NCI-H2107 treated with DMSO at 0.1 percent for 48 hours (cell line): ENCODE measurements around the gene RNF43.

ENCODE experiments used
- DNase-seq: peaks from one replicate; lab custom pipeline; 2025; ENCODE audit not compliant: unreplicated experiment; lab: John Stamatoyannopoulos, UW

Gene RNF43

DNA sequence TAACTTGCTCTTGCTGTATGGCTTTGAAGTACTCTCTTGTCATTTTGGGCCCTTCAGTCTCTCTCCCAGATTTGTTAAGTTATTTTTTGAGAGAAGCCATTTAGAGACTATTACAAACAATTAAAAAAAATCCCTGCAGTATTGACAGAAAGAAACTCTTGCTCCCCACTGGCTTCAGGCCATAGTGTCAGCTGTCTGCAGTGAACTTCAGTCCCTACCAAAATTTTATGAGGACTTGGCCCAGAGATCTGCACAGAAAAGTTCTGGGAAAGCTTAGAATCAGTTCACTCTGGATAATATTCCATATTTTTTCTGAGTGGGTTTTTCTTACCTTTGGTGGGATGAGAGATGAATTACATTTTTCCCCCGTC is 34.5 kb downstream of the RNF43 start:
- DNase-seq, result no peak

DNA sequence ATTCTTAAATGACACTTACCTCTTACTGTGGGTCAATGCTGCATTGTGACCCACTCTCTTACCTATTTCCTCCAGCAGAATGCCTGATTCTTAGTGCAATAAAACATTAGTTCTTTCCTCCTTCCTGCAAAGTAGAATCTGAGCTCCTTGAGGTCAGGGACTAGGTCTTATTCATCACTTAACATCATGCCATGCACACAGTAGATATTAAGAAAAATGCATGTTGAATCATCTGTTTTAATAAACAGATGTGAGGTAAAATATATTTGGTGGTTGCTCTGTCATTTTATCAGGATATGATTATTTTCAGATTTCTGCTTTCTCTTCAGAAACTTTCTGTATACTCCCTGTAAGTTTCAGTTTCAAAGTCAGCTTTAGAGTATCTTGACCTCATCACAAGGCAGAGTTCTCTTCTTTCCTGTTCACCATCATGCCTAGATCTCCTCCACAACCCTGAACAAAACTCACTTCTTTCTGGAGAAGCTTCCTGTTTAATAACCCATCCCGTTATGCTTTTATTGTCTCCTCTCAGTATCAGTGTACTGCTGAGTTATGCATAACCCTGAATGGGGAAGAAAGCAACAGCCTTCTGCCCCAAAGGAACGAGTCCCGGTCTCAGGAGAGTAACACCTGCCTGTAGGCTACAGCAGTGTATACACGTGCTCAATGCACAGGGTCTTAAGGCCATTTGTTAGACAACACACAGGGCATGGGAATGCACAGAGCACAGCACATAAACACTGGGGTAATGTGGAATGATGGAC is 35.0 kb downstream of the RNF43 start:
- no peak for DNase-seq

DNA sequence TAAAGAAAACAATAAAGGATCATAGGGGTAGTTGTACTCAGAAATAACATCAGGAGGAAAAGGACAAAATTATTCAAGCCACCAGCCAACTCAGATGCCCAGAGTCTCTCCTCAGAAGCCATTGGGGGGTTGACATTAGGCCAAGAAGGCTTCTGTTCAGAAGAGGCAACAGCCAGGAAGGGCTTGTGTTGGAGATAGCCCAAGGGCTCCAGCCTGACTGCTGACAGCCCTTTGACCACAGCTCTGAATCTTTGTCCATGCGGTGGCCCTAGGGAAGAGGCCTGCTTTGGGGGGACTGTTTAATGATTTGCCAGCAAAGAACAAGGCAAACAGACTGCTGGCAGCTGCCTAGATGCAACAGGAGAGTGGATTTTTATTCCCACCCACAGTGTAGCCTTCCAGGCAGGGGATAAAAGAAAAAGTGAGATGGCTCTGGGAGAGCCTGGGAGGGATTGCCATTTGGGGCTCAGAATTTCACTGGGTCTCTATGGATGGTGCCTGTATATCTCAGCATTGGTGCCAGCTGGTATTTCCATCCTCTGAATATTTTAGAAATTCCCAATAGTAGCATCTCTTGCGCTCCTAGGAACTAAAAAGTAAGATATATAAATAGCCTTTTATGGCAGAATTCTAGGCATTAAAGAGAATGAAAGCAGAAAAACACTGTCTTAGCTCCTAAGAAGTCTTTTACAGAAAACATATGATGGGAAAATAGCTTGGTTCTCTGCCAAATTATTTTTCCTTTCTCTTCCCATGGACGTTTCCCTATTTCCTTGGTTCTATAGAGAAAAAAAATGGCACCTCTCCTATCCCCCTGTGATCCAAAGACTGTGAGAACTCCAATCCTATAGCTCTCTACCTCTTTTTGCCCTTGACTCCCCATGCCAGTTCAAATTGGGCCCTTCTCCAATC is 36.0 kb downstream of the RNF43 start:
- no peak for DNase-seq

DNA sequence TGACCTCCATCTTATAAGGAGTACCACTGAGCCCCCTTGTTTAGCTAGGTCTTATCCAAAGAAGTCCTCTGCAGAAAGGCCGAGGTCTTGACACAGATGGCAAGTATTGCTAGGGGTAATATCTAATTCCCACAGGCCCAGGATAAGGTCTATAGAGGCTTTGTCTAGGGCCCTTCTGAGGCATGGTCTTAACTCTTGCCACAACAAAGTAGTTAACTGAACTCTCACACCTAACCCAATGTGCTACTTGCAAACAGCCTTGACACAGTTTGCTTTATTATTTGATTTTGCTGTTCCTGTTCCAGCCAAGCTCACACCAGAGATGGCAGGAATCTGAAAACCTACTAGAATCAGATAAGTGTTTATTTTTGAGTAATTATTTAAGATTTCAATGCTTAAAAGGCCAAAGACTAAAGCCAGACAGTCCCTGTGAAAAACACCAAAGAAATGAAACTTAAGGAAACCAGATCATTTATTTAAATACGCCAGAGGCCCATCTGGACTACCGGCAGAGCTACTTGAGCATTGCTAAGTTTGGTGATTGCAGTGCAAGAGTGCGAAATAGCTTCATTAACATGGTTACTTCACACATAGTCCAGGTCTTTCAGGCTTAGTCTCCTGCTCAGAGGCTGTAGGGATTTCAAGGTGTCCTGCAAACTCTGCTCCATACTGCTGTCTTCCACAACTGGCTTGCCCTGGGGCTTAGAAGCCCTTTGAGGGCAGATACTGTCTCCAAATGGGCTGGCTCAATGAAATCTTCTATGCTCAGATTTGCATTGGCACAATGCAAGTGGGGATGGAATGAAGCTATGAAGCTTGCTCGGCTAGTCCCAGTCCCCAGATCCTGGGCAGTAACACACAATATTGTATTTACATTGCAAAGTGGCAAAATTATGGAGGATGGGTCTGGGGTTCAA is 36.9 kb downstream of the RNF43 start:
- no peak for DNase-seq

DNA sequence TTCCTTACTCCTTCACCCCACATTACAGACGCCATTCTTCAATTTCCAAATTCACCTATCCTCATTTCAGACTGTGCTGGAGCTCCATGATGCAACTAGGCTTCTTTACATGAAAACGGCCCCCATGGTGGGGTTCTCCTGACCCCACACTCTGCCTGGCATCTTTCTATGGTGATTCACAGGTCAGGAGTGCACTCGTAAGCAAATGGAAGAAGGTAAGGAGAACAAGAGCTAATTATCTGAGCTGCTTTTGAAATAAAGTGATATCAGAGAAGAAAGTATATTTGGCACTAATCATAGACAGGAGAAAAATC is 37.9 kb downstream of the RNF43 start:
- no peak for DNase-seq

DNA sequence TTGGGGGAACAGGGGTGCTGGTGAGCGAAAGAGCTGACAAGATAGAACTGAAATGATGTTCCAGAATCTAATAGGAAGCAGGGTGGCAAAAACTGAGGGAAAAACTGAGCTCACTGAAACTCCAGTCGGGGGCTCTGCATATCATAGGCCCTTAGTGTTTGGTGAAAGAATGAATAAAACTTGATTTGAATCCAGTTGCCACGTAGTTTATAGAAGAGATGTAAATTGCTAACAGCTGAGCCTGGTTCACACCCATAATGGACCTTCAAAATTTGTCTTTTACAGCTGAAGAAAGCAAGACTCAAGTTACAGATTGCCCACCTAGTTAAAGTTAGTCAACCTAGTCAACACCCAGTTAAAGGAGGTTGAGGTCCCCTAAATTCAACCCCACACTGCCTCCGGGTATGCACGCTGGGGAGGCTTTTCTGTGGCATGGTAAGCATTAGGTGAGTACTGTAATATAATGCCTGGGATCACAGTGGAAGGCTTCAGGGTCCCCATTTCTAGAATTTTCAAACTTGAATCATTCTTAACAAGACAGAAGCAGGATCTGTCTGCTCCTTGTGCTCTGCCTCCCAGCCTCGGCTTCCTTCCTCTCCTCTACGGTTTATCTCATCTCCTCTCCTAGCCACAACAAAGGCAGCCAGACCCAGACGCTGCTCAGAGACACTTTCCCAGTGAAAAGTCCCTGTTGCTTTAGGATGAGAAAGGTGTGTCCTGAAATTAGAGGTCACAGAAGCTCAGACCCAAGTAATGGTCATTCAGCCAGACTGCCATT is 38.4 kb downstream of the RNF43 start:
- no peak for DNase-seq

DNA sequence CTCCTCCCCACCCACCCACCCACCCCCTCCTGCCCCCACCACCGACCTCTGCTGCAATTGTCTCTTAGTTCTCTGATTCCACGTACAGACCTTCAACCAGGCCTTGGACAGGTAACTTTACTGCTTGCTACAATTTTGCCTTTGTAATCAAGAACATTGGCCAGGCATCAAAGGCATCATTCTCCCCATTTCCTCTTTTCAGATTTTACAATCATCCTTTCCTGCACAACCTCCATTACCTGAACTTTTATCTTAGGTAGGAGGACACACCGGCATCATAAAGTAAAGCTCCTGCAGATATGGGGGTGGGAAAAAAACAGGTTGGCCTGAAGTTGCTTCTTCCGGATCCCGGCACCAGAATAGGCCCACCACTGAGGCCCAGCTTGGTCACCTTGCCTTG is 39.7 kb downstream of the RNF43 start:
- DNase-seq, result no peak

DNA sequence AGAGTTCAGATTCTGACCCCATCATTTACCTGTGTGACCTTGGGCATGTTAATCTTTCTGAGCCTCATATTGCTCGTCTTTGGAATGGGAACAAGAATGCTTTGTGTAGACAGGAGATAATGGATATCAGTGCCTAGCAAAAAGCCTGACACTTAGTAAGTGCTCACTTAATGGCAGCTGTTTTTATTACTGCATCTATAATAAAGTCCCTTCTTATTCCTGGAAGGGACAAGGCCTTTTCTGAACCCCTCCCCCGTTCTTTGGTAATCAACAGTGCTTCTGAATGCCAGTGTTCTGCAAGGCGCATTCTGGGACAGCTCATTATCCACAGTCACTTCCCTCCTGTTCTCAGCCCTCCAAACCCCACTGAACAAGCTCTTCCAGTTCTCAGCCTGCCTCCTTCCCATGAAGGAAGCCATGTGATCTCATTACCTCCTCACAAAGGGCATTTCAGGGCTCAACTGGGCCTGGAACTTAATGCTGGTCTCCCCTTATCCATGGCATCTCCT is 40.2 kb downstream of the RNF43 start:
- no peak for DNase-seq

DNA sequence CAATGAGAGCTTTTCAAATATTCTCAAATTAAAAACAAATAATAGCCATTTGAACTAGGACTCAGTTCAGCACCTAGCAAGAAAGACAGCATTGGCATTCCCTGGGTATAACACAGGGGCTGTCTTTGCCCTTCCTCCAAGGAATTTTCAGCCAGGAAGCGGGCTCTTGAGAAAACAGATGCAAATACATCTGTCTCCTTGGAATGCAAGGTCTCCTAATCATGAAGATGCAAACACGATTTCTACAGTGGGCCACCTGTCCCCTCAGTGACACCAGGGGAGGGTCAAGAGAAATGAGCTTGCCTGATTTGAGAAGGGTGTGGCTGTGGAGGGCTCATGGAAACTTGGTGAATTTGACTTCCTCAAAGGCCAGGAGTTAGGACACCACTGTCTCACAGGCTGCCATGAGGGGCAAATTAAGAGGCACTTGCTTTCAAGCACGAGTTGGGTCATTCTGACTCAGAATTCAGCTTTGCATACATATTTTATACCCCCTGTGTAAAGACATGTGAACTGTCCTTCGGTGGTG is 40.8 kb downstream of the RNF43 start:
- no peak for DNase-seq

DNA sequence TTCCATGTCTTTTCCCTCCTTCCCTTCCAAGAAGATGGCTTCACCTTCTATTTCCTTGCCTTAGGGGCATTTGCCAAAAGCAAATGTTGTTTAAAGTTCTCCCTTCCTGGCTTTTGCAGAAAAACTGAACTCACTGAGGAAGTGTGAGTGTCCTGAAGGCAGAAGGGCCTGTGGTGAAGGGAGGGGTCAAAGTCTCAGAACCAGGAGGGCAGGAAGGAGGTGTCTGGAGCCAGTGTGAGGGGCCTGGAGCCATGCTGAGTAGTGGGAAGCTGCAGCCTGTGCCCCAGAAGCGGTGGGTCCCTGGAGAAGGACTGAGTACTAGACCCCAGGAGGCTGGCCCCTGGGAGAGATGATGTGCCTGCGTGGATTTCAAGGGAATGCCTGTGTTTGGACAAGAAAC is 41.5 kb downstream of the RNF43 start:
- DNase-seq, result no peak

DNA sequence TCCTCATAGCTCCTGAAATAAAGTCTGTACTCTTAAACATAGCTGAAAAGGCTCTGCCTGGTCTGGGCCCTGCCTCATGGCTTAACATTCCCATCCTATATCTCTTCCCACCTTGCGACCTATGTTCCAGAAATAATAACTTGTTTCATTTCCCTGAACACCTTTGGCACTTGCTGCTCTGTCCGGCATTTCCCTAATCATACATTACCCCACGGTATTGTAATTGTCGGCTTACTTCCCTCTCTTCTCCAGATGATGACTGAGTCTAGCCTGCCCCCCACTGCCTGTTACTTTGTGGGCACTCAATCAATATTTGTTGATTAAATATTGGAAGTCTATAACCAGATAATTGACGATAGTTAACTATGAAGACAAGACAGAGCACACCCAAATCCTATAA is 42.1 kb downstream of the RNF43 start:
- DNase-seq, result no peak

DNA sequence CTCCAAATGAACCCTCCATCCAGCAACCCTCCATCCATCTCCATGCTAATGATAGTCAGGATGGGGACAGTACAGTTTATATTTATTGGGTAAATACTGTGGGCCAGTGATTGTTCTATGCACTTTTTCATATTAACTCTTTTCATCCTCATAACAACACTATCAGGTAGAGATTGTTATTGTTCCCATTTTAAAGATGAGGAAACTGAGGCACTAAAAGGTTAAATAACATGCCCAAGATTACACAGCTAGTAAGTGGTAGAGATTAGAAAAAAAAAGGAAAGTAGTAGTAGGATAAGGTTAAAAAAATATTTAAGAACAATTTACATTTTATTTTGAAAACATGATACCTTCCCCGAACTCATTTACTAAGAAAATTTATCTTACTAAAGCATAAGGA is 43.4 kb downstream of the RNF43 start:
- no peak for DNase-seq

DNA sequence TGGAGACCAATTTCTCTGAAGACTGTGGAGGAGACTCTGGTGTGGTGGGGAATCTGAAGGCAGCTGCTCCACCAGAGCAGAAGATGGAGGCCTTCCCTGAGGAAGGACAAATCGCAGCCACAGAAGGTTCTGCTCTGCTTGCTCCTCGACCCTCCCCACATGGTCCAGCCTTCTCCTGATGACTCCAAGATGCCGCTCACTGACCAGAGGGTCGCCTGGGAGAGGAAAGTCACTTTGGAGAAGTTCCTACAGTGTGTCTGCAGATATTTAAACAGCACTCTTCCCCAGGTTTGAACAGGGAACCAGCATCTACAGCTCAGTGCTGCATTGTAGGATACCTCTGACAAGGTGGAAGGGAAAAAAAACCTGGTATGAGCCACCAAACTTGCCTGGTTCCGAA is 44.3 kb downstream of the RNF43 start:
- DNase-seq, result no peak

DNA sequence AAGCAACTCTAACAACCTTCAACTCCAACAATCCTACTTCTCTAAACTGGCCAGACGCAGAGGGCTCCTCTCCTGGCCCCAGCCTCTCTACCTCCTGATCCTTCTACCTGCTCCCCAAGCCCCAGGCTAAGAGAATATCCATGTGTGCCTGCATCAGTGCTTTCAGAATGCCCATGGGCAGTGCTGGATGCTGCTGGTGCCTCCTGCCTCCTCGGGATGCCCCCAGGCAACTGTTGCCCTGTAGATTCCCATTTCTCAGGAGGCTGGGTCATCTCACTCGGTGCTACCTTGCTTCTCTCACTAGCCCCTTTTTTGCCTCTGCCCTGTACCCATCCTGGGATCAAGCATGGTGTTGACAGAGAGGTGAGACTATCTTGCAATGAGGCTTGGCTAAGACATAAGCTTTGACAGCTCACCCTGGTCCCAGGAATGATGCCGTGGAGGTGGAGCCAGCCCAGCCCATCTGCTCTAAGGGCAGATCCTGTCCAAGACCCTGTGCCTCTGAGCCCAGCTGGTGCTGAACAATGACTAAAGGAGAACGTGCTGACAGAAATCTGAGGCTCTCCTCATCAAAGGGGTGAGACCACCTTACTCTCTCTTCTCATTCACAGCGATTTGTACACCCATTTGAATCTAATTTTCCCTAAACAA is 45.9 kb downstream of the RNF43 start:
- no peak for DNase-seq

DNA sequence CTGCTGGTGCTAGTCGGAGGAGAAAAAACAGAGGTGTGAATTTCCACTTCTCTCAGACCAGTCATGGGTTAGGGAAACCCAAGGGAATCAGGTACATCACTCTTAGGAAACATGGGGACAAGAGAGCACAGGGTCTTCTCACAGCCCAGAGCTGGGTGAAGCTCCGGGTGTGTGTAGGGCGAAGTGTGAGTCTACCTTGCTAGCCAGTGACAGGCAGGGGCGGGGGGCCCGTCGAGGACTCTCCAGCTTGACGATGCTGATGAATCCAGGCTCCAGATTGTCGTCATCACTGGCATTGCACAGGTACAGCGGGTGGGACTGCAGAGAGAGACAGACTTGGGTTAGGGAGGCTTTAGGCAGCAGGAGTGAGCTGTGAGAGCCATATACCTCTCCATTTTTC is 46.6 kb downstream of the RNF43 start:
- DNase-seq, result no peak

DNA sequence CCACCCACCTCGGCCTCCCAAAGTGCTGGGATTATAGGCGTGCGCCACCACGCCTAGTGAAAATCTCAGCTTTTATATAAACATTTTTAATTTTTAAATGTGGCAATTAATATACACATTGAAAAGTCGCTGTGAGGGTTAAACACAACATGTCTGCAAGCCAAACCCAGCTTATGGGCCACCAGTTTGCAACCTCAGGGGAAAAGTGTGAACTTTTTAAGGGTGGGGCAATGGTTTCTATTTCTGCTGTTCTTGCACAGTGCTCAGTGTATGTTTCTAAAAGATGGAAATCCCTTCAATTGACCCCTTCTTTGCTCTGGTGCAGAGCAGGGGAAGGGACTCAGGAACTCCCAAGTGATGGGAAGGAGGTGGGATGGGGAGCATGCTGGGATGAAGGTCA is 47.0 kb downstream of the RNF43 start:
- DNase-seq, result no peak

DNA sequence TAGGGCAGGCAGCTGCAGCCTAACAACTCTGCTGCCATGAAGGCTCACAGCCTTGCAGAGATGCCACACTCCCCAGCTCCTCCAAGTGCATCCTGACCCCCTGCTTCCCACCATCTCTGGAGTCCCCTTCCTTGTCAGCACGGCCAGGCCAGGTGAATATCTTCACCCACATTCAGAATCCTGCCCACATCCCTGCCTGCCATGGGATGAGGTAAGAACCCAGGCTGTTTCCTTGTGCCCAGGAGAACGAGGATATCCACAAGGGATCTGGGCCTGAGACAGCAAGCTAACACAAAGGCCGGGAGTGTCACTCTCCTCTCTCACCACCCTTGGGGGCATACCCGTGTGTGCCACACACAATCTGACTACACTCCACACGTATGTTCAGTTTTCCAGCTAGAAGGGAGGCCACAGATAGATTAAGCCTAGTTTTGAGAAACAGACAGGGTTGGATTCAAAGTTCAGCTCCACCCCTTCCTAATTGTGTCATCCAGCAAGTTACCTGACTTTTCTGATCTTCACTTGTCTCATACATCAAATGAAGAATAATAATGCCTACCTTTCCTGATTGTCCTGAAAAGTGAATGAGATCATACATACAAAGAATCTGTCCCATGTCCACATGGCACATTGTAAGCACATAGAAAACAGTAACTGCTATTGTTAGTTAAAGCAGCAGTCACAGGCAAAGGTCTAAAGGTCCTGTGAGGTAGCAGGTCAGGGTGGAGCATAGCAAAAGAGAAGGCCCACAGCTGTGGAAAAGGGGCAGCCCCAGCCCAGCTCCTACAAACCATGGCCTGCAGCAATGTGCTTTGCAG is 47.9 kb downstream of the RNF43 start:
- no peak for DNase-seq

DNA sequence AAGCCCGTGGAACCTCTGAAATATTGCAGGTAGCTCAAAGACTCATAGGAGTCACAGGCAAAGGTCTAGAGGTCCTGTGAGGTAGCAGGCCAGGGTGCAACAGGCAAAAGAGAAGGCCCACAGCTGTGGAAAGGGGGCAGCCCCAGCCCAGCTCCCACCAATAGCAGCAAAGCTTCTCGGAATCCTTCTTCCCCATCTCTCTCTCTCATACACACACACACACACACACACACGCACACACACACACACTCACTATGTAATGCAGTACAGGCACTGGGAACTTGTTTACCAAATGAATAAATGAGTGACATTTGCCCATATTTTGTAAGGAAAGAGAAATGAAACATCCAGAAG is 48.5 kb downstream of the RNF43 start:
- DNase-seq, result no peak
